Measurements from ENCODE around the gene ASB13.

GRCh38 chr10:5596611-5597341 lies 69.6 kb downstream of the ASB13 start:
- TF ChIP-seq POLR2AphosphoS5 (IDR thresholded peaks at IDR 0.05; ENCODE audit: low read depth) (no peak), CTCF (conservative IDR thresholded peaks at IDR 0.05; ENCODE audit: low read depth in 2 of 2) (no peak), JUNB (IDR thresholded peaks at IDR 0.05; ENCODE audit: unreplicated experiment) (no peak), EZH2 (IDR thresholded peaks at IDR 0.05; ENCODE audit: low read depth, unreplicated experiment) (no peak), EZH2phosphoT487 (IDR thresholded peaks at IDR 0.05; ENCODE audit: unreplicated experiment) (no peak), ZNF114 (CRISPR knock-in tag; IDR thresholded peaks at IDR 0.05) (no peak), ETS1 (IDR thresholded peaks at IDR 0.05) (no peak), REST (IDR thresholded peaks at IDR 0.05; ENCODE audit: unreplicated experiment) (no peak), ZNF331 (CRISPR knock-in tag; IDR thresholded peaks at IDR 0.05; ENCODE audit: low read depth) (no peak), STAT1 (IDR thresholded peaks at IDR 0.05; ENCODE audit: unreplicated experiment) (no peak), CREB1 (CRISPR knock-in tag; IDR thresholded peaks at IDR 0.05; ENCODE audit: low read depth) (no peak)

All from GM23338 (cell line).